Subcutaneous adipose tissue (tissue), 4 donors: ENCODE measurements around the gene SLC36A3. TPM values are rescaled to one million over a fixed set of nuclear protein-coding genes. Genes with fewer than 3 reads are reported as not detected.

ENCODE experiments used
- total RNA-seq, 4 donors: library from RNA; depleted of rRNA; stranded (reverse); fragments of >200 nt; gene quantifications; one replicate each; pipeline ENCODE4 v1.1.0, GENCODE V29; 2016
- TF ChIP-seq, protein P1 (sequence below): fragments of 450-650 bp; IDR thresholded peaks from one replicate; pipeline ENCODE4 v1.5.1; 2016; ENCODE audit warnings: low read depth, mild to moderate bottlenecking, control low read depth, antibody characterized with exemption, moderate library complexity

The SLC36A3 gene
- total RNA-seq, result not detected

DNA sequence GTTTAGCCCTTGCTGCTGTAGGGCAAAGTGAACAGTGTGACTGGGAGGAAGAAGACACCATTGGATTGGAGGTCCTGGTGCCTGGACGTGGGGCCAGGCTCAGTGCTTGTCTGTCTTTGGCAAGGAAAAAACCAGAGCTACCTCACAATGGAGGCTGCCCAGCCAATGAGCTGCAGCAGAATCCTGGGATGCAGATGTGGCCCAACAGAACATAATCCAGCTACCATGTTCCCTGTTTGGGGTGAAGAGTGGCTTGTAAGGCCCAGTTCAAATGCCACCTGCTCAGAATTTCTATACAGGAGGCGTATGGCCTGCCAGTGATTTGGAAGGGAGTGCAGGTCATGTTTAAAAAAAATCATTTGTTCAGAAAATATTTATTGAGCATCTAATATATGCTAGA is at the start of gene SLC36A3:
Gene SLC36A3, minus strand, starts transcription at position 101 of the 400 bp plus-strand sequence. CDS start 412 bp downstream, outside the sequence.
- TF ChIP-seq, protein P1, sequence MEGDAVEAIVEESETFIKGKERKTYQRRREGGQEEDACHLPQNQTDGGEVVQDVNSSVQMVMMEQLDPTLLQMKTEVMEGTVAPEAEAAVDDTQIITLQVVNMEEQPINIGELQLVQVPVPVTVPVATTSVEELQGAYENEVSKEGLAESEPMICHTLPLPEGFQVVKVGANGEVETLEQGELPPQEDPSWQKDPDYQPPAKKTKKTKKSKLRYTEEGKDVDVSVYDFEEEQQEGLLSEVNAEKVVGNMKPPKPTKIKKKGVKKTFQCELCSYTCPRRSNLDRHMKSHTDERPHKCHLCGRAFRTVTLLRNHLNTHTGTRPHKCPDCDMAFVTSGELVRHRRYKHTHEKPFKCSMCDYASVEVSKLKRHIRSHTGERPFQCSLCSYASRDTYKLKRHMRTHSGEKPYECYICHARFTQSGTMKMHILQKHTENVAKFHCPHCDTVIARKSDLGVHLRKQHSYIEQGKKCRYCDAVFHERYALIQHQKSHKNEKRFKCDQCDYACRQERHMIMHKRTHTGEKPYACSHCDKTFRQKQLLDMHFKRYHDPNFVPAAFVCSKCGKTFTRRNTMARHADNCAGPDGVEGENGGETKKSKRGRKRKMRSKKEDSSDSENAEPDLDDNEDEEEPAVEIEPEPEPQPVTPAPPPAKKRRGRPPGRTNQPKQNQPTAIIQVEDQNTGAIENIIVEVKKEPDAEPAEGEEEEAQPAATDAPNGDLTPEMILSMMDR, result no peak

DNA sequence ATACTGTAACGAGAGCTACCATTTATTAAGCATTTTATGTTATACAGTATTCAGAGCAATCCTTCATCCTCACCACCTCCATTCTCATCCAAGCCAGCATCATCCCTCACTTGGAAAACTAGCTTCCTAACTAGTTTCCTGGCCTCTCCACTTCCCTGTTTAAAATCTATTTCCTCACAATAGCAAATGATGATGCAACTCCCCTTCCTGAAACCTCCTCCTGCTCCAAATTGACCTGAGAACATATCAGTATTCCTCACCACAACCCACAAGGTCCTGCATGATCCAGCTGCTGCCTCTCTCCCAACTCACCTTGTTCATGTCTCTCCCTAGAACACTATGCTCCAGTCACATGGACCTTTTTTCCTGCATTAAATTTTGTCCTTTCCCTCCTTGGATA is 48.1 kb upstream of the SLC36A3 start:
- TF ChIP-seq, protein P1, result no peak

DNA sequence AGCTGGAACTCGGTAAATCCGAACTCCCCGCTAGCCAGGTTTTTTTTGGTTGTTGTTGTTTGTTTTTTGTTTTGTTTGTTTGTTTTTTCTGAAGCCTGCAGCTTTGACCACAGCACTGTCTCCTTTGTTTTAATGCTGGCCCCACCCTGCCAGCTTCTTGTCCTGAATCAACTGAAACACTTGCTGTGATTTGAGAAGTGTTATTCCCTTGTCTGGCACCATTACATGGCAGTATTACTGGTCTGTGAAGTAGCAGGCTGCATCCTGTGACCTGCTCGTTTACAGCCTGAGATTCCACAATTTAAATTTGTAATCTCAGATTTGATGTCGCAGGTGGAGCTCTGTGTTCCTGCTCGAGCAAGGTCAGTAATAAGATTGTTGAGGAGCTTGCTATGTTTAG is 45.2 kb upstream of the SLC36A3 start:
- TF ChIP-seq, protein P1, result no peak

DNA sequence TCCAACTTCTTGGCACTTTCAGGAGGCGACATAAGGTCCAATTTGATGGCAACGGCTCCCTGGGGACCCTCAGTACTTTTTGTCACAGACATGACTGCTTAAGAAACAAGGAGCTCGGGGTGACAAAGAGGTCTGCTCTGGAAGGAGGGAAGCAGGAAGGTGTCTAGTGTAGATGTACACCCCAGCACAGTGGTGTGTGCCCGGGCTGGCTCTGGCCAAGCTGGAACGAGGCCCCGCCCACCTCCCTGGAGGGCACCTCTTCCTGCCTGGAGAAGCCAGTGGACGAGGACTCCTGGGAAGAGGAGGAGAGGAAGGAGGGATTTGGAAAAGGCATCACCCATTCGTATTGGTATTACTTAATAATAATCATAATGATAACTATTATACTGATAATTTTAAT is 43.8 kb upstream of the SLC36A3 start, which contains the start of gene SLC36A2:
Gene SLC36A2, minus strand, starts transcription at position 191 of the 400 bp plus-strand sequence. Its CDS starts 99 bp downstream, at position 92.
- TF ChIP-seq, protein P1, result no peak

DNA sequence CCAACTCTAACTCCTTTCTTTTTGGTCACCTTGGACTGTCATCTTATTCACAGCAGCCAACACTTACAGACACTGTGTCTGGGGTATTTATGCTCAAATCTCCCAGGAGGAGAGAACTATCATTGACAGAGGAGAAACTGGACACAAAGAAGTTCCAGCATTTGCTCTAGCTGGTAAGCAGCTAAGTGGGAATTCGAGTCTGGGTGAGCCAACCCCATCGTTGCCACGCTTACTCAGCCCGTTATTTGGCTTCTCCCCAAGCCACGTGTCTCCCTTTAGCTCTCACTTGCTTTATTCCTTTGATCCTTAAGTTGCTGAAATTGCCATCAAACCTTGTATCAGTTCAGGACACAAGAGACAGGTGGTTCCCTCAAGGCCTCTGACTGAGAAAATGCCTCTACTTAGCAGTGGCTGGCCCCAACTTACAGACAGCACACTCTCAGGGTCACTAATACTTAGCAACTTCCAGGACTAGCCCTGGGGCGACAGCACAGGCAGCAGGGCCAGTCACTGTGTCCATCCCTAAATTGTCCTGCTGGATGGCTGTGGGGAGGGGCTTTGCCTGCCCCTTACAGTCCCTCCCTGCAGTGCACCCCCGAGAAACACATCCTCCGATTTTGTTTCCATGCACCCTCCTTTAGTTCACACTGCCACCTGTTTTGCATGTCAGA is 42.4 kb upstream of the SLC36A3 start:
- TF ChIP-seq, protein P1, result no peak

DNA sequence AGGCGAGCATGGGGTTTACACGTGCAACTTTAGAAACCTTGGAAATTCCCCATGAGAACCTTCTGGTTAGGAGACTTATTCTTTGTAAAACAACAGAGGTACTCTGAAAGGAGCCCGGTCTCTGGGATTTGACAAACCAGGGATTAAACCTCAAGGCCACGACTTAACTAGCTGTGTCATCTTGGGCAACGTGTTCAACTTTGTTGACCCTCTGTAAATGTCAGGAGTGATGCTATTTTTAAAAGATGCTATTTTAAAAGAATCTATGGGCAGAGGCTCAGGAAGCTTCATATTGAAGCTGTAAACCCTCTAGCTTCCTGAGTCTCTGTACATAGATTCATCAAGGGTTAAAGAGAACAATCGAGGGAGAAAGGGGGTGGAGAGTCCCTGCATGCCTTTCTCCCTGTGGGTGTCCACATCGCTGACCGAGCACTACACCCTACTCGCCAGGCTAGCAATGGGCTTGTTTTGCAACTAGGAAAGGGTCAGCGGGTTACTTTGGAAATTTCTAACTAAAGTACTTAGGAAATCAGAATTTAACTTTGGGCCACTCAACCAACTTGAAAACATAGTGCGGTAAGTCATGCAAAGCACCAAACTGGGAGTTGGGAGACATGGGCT is 41.7 kb upstream of the SLC36A3 start:
- TF ChIP-seq, protein P1, result no peak

DNA sequence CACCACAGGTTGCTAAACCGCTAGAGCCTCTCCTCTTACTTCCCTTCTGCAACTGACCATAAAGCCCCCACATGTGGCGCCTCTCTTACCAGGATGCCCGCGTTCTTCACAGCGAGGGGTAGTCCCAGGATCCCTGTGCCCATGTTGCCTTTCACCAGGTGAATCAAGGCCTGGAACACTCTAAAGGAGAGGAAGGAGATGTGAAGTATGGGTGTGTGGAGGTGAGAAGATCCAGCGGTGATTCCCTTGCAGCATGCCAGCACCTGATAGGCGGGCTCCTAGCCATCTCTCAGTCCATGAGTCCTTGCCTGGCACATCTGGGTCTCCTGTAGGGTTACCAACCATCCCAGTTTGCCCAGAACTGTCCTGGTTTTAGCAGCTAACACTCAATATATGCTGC is 40.5 kb upstream of the SLC36A3 start:
- TF ChIP-seq, protein P1, result no peak
